GM12892 (cell line): ENCODE data around the gene NT5DC1.

ENCODE experiments used
- DNase-seq: peaks from one replicate; pipeline ENCODE4 v3.0.0; 2011; ENCODE audit not compliant: insufficient read length
- FAIRE-seq: peaks from 2 replicates; lab custom pipeline; 2011; peaks lifted over from hg19 to GRCh38; lab: Jason Lieb, UNC
- POLR2A ChIP-seq: IDR thresholded peaks from 2 replicates; pipeline ENCODE4 v1.6.1; 2011; ENCODE audit warnings: low read depth, low read length, control low read depth
- POLR2AphosphoS5 ChIP-seq: IDR thresholded peaks from 2 replicates; pipeline ENCODE4 v1.6.1; 2011; ENCODE audit warnings: low read depth, low read length, control low read depth
- TAF1 ChIP-seq: IDR thresholded peaks from 2 replicates; pipeline ENCODE4 v1.6.1; 2011; ENCODE audit warnings: low read depth, mild to moderate bottlenecking, control low read depth, low read length, borderline replicate concordance

Gene NT5DC1

GRCh38 chr6:116115781-116116180 lies 15.1 kb downstream of the NT5DC1 start:
- TF ChIP-seq POLR2AphosphoS5 = no peak
- TF ChIP-seq TAF1 = no peak
- no peak for TF ChIP-seq POLR2A
- FAIRE-seq = no peak
- no peak for DNase-seq

- no peak for DNase-seq
- TF ChIP-seq POLR2A (no peak), TAF1 (no peak), POLR2AphosphoS5 (no peak)
- FAIRE-seq = no peak
These were observed 18.0 kb downstream of the NT5DC1 start for GRCh38 chr6:116118608-116119007.

- FAIRE-seq (no peak), DNase-seq (no peak)
- TF ChIP-seq POLR2A = no peak
- no peak for TF ChIP-seq POLR2AphosphoS5
- no peak for TF ChIP-seq TAF1
These were observed 19.8 kb downstream of the NT5DC1 start for GRCh38 chr6:116120430-116120829.

GRCh38 chr6:116126032-116126431 lies 25.4 kb downstream of the NT5DC1 start, which contains the start of gene COL10A1:
Gene COL10A1 (minus strand): TSS chr6:116126132. CDS start chr6:116125492, 640 bp downstream.
- FAIRE-seq (no peak), DNase-seq (no peak)
- TF ChIP-seq POLR2AphosphoS5 (no peak), TAF1 (no peak), POLR2A (no peak)

GRCh38 chr6:116127771-116128493 lies 27.3 kb downstream of the NT5DC1 start:
- no peak for TF ChIP-seq POLR2A
- no peak for TF ChIP-seq POLR2AphosphoS5
- TF ChIP-seq TAF1 = no peak
- no peak for FAIRE-seq
- DNase-seq = no peak

- FAIRE-seq = no peak
- TF ChIP-seq POLR2A (no peak), TAF1 (no peak), POLR2AphosphoS5 (no peak)
- no peak for DNase-seq
These were observed 32.8 kb downstream of the NT5DC1 start for GRCh38 chr6:116133453-116133852.

GRCh38 chr6:116136373-116136772 lies 35.7 kb downstream of the NT5DC1 start:
- no peak for DNase-seq
- FAIRE-seq = no peak
- no peak for TF ChIP-seq POLR2AphosphoS5

GRCh38 chr6:116136933-116137340 lies 36.3 kb downstream of the NT5DC1 start:
- TF ChIP-seq POLR2A (no peak), TAF1 (no peak), POLR2AphosphoS5 (no peak)
- DNase-seq (no peak), FAIRE-seq (no peak)

- FAIRE-seq = peak; percentile 38
- TF ChIP-seq TAF1 (no peak), POLR2A (no peak), POLR2AphosphoS5 (no peak)
- no peak for DNase-seq
These were observed 39.3 kb downstream of the NT5DC1 start for GRCh38 chr6:116139917-116140316.

- FAIRE-seq = no peak
- TF ChIP-seq POLR2AphosphoS5 = no peak
- TF ChIP-seq TAF1 = no peak
- no peak for TF ChIP-seq POLR2A
- DNase-seq = no peak
These were observed 44.0 kb downstream of the NT5DC1 start for GRCh38 chr6:116144605-116145004.

GRCh38 chr6:116145803-116146675 lies 45.4 kb downstream of the NT5DC1 start:
- TF ChIP-seq POLR2A = no peak
- TF ChIP-seq POLR2AphosphoS5 = no peak
- TF ChIP-seq TAF1 = no peak
- FAIRE-seq = no peak
- DNase-seq = no peak

GRCh38 chr6:116152620-116153019 lies 52.0 kb downstream of the NT5DC1 start:
- DNase-seq = no peak
- no peak for FAIRE-seq
- TF ChIP-seq POLR2AphosphoS5 (no peak), TAF1 (no peak), POLR2A (no peak)
